ENCODE results near the gene IQCK. TPM values are rescaled to one million over a fixed set of nuclear protein-coding genes. Genes with fewer than 3 reads are reported as not detected.

IQCK gene
- total RNA-seq, 2 donors from 2014 or later, result 17.5 to 18.1 TPM

- no peaks in the 10 kb centered on the region for H3K9me3 ChIP-seq
- ATAC-seq (ENCODE audit: insufficient number of reproducible peaks, low FRiP score, low read depth), result no peak
- no peak for DNase-seq (ENCODE audit: low spot score)
- no peak overlapping the region for H3K4me3 ChIP-seq
- no peaks in the 10 kb centered on the region for H3K27me3 ChIP-seq (replicated peaks; ENCODE audit: insufficient read depth)
- no peak for TF ChIP-seq CTCF (IDR thresholded peaks at IDR 0.05)
- no peaks in the 10 kb centered on the region for H3K4me1 ChIP-seq (ENCODE audit: control insufficient read depth in 1 of 2, low read depth in 2 of 2)
- H3K36me3 ChIP-seq, result peaks cover 32% of the 10 kb centered on the region
- no peak overlapping the region for H3K27ac ChIP-seq
Measured at GRCh38 chr16:19688396-19689024, 29.6 kb upstream of the IQCK start.

DNA sequence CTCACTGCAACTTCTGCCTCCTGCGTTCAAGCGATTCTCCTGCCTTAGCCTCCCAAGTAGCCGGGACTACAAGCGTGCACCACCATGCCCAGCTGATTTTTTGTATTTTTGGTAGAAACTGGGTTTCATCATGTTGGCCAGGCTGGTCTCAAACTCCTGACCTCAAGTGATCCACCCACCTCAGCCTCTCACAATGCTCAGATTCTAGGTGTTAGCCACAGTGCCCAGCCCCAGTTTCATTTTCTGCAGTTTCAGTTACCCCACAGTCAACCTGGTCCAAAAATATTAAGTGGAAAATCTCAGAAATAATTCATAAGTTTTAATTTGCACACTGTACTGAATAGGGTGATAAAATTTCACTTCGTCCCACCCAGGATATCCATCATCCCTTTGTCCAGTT, 28.7 kb upstream of the IQCK start:
- no peaks in the 10 kb centered on the region for H3K4me1 ChIP-seq (ENCODE audit: control insufficient read depth in 1 of 2, low read depth in 2 of 2)
- no peaks in the 10 kb centered on the region for H3K27me3 ChIP-seq (replicated peaks; ENCODE audit: insufficient read depth)
- no peaks in the 10 kb centered on the region for H3K9me3 ChIP-seq
- no peak for TF ChIP-seq CTCF (IDR thresholded peaks at IDR 0.05)
- H3K27ac ChIP-seq, result no peak overlapping the region
- H3K4me3 ChIP-seq, result no peak overlapping the region
- ATAC-seq (ENCODE audit: insufficient number of reproducible peaks, low FRiP score, low read depth), result no peak
- H3K36me3 ChIP-seq, result peaks cover 25% of the 10 kb centered on the region
- DNase-seq (ENCODE audit: low spot score), result no peak

GRCh38 chr16:19690196-19690595, 27.9 kb upstream of the IQCK start:
- DNase-seq (ENCODE audit: low spot score) (no peak), ATAC-seq (ENCODE audit: insufficient number of reproducible peaks, low FRiP score, low read depth) (no peak)
- Histone ChIP-seq H3K9me3 (no peaks in the 10 kb centered on the region), H3K4me3 (no peak overlapping the region), H3K27ac (no peak overlapping the region), H3K36me3 (peaks cover 19% of the 10 kb centered on the region), H3K4me1 (ENCODE audit: control insufficient read depth in 1 of 2, low read depth in 2 of 2) (no peaks in the 10 kb centered on the region), H3K27me3 (replicated peaks; ENCODE audit: insufficient read depth) (no peaks in the 10 kb centered on the region)
- no peak for TF ChIP-seq CTCF (IDR thresholded peaks at IDR 0.05)

GRCh38 chr16:19691161-19691711, 26.8 kb upstream of the IQCK start:
- no peaks in the 10 kb centered on the region for H3K27me3 ChIP-seq (replicated peaks; ENCODE audit: insufficient read depth)
- H3K4me1 ChIP-seq (ENCODE audit: control insufficient read depth in 1 of 2, low read depth in 2 of 2), result peaks cover 3 to 6% of the 10 kb centered on the region in 2 donors
- no peak for DNase-seq (ENCODE audit: low spot score)
- H3K9me3 ChIP-seq, result no peaks in the 10 kb centered on the region
- no peak for ATAC-seq (ENCODE audit: insufficient number of reproducible peaks, low FRiP score, low read depth)
- no peak overlapping the region for H3K4me3 ChIP-seq
- peak overlapping the region in 1 of 2 donors; percentile 9 for H3K27ac ChIP-seq
- peaks cover 9% of the 10 kb centered on the region for H3K36me3 ChIP-seq
- no peak for TF ChIP-seq CTCF (IDR thresholded peaks at IDR 0.05)

- peaks cover 8 to 12% of the 10 kb centered on the region in 2 donors for H3K4me1 ChIP-seq (ENCODE audit: control insufficient read depth in 1 of 2, low read depth in 2 of 2)
- H3K36me3 ChIP-seq, result peaks cover 9% of the 10 kb centered on the region
- TF ChIP-seq CTCF (IDR thresholded peaks at IDR 0.05), result no peak
- ATAC-seq (ENCODE audit: insufficient number of reproducible peaks, low FRiP score, low read depth) (no peak), DNase-seq (ENCODE audit: low spot score) (no peak)
- no peaks in the 10 kb centered on the region for H3K9me3 ChIP-seq
- no peaks in the 10 kb centered on the region for H3K27me3 ChIP-seq (replicated peaks; ENCODE audit: insufficient read depth)
- H3K4me3 ChIP-seq, result no peak overlapping the region
- no peak overlapping the region for H3K27ac ChIP-seq
Measured at GRCh38 chr16:19694989-19695388, 23.1 kb upstream of the IQCK start.
